DMS53 treated with DMSO at 0.1 percent for 48 hours (cell line): ENCODE data around the gene CFAP251.

ENCODE experiments used
- DNase-seq: peaks from one replicate; lab custom pipeline; 2025; ENCODE audit not compliant: unreplicated experiment; lab: John Stamatoyannopoulos, UW

CFAP251 gene

DNA sequence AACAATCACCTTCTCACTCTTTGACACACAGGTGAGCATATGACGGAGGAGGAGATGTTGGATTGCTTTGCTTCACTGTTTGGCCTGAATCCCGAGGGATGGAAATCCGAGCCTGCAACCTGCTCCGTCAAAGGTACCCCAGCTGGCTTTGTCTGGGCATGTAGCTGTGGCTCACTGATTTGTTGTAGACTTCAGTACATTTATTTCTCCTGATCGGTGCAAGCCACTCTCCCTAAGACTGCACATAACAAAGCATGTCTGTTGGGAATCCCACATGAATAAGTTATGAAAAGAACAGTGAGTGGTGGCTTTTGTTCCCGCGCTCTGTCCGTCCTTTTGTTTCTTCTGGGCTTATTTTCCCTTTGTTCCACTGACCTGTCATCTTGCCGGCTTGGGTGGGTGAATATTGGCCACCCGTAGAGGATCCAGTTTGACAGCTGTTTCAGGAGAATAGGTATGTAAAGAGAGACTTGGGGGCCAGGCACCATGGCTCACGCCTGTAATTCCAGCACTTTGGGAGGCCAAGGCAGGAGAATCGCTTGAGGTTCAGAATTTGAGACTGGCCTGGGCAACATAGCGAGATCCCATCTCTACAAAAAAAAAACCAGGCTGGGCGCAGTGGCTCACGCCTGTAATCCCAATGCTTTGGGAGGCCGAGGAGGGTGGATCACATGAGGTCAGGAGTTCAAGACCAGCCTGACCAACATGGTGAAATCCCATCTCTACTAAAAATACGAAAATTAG, 83.2 kb downstream of the CFAP251 start:
- no peak for DNase-seq

DNA sequence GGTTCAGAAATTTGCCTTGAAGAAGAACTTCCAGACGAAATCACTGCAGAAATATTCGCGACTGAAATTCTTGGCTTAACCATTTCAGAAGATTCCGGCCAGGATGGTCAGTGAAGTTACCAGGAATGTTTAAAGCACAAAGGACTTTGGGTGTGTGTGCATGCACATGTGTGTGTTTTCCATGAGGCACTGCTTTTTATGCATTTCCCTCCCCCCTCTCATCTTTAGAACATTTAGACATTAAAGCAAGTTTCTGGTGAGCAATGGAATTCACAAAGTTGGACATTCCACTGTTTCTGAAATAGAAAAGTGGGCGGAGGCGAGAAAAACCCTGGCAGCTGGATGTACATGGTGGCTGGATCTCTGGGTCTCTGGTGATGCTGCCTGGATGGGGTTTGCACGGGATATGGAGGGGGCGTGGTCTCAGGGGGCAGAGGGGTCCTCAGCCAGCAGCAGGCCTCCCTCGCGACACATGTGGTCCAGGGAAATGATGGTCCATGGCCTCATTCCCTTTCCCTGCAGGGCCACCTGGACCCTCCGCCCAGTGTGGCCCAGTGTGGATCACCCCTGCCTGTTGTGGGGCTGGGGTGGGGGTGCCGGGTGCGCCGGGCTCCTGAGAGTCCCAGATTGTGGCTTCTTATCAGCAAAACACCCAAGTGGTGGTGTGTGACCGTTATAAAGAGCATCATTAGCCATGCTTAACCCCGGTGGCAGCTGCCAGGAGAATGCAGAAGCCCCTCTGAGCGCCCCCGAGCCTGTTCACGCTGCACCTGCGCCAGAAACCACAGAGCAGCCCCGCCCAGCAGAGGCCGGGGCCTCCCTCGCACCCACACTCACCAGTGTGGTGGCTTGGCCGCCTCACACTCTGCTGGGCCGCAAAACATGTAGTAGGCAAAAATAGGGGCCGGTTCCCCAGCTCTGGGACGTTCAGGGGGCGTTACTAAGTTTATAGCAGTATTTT, 85.5 kb downstream of the CFAP251 start:
- no peak for DNase-seq

GRCh38 chr12:122004633-122005071, 86.3 kb downstream of the CFAP251 start:
- DNase-seq: no peak

DNA sequence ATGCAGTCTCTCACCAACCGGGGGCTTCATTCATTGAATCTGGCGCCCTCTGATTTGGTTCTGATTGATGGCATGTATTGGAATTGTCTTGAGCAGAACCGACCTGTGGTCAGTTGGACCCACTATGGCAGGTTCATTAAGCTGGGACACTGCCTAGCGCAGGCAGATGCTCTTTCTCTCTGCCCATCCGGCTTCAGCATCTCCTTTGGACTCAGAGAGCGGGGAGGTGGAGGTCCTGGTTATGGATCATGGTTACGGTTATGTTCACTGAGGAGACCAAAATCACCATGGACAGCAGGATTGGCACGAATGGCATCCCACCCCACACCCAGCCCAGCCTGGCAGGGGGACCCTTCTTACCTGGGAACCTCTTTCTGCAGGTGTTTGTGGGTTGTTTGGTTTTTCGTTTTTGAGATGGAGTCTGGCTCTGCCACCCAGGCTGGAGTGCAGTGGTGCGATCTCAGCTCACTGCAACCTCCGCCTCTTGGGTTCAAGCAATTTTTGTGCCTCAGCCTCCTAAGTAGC, 86.9 kb downstream of the CFAP251 start:
- DNase-seq: no peak

- DNase-seq: no peak
These were observed 88.0 kb downstream of the CFAP251 start for GRCh38 chr12:122006186-122006926.

DNA sequence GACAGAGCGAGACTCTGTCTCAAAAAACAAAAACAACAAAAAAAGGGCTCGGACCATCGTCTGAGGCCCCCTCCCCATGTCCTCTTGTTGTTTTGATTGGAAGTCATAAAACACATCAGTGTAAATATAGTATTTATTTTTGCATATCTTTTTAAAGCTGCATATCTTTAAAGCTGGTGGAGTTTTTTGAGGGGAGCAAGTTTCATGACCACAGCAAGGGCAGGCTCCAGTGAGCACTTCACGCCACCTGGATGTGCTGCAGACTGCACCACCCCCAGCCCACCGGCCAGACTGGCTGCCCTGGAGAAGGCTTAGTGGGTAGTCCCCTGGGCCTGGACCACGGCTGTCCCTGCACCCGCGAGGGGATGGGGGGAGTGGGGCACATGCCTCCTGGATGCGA, 91.3 kb downstream of the CFAP251 start:
- DNase-seq: no peak

DNA sequence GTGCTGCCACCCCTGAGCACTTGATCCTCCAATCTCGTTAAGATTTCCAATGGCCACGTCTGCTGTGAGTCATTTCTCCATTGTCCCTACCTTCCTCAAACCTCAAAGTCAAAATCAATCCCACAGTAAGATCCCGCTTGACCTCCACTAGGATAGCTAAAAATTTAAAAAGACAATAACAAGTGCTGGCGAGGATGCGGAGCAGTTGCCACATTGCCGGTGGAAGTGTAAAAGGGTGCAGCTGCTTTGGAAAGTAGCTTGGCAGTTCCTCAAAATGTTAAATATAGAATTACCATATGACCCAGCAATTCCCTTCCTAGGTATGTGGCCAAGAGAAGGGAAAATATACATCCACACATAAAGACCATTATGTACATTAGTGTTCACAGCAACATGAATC, 93.8 kb downstream of the CFAP251 start:
- DNase-seq: no peak

GRCh38 chr12:122013136-122013535, 94.7 kb downstream of the CFAP251 start:
- DNase-seq: no peak

- no peak for DNase-seq
These were observed 95.6 kb downstream of the CFAP251 start for GRCh38 chr12:122013791-122014590.

DNA sequence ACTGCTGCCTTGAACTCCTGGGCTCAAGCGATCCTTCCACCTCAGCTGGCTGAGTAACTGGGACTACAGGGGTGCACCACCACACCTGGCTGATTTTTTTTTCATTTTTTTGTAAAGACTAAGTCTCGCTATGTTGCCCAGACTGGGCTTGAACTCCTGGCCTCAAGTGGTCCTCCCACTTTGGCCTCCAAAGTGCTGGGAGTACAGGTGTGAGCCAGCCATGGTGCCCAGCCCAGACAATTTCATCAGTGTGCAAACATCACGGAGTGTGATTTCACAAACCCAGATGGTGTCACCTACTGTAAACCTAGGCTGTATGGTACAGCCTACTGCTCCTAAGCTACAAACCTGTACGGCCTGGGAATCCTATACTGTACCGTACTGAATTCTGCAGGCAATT, 96.4 kb downstream of the CFAP251 start:
- DNase-seq: no peak

DNA sequence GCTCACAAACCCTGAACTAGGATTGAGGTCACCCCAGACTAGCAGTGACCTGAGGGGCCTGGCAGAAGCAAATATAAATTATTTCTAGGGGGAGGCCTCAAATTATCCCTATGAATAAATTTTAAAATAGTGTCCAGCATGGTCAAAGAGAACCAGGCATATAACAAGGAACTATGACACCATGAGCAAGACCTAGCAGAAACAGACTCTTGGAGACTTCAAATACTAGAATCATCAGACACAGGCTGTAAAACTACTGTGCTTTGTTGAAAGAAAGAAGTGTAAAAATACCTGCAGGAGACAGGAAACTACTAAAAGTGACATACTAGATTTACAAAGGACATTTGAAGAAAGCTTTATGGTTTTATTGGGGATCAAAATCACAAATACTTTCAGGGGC, 100.1 kb downstream of the CFAP251 start:
- no peak for DNase-seq

- DNase-seq: no peak
These were observed 100.5 kb downstream of the CFAP251 start for GRCh38 chr12:122018937-122019336.

GRCh38 chr12:122020795-122021192, 102.4 kb downstream of the CFAP251 start:
- no peak for DNase-seq

- DNase-seq: no peak
These were observed 102.9 kb downstream of the CFAP251 start for GRCh38 chr12:122021193-122021821.

GRCh38 chr12:122021822-122022392, 103.5 kb downstream of the CFAP251 start, which contains the start of gene BCL7A:
Gene BCL7A (plus strand): TSS chr12:122021884. CDS start chr12:122022092, 208 bp downstream.
- peak; percentile 23 for DNase-seq

DNA sequence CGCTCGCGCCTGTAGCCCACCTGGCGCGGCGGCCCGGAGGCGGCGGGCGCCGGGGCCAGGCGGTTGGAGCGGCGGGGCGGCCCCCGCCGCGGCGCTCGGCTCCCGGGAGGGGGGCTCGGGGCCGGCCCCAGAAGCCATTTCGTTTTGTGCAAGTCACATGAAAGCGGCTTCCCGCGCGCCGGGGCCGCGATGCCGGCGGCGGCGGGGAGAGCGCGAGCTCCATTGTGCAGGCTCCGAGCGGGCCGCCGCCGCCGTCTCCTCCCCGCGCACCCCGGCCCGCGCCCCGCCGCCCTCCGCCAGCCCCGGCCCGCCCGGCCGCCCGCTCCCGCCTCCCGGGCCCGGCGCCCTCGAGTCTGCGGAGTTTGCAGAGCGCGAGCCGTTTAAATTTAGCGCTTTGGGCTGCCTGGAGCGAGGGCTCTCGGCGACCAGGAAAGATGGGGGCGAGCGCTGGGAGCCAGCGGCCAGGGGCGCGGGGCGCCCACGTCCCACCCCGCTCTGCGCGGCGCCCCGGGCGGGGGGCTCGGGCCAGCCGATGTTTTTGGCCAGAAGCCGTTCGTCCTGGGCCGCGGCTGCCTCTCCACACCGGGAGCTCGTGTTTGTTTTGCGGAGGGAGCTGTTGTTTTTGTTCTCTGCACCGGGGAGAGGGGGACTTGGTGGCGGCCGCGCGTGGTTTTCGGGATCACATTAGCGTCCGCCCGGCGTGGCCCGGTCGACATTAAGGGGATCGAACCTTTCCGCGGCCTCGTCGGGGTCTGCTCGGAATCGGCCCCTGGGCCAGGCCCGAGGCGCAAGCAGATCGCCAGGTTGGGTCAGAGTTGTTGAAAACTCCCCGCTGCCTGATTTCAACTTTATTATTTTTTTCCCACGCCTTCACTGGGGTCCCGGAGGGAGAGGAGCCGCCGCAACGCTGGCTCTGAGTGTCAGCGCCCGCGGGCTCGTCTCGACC, 104.3 kb downstream of the CFAP251 start:
- no peak for DNase-seq

DNA sequence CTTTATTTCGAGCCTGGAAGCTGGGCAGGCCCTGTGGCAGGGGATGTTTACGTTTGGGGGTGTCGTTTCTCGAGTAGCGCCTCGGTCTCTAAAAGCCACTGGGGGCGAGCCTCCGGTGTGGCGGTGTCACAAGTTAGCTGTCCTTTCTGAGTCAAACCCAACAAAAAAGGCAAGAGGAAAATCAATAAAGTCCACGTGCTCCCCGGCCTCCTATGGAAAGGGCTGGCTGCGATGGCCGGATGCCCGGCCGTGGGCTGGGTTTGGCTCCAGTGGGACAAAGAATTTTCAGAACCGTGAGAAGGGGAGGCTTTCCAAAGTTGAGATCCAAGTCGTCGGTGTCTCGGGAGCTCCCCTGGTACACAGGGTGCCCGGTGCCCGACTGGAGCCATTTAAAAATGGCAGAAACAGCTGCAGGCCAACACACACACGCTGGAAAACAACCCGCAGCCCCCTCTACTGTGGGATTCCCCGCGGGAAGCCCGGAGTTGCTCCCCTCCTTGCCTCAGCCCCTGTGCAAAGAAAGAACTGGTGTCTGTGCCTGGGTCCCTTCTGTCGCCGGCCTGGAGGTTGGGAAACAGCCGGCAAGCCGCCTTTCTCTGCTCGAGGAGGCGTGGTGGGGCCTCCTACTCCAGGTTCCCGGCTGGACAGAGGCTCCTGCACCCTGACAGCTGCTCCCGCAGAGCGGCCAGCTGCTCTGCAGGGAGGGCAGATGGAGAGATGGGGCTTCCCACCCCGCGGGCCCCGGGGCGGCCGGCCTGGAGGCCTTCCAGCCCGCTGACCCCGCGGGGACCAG, 105.1 kb downstream of the CFAP251 start:
- peak; percentile 40 for DNase-seq
